Loucy (cell line): ENCODE measurements around the gene SLC27A1.

Source experiments
- CTCF ChIP-seq: fragments of 200-600 bp; sonication (generic); conservative IDR thresholded peaks from 2 replicates; pipeline ENCODE4 v1.5.1; 2014; ENCODE audit warnings: mild to moderate bottlenecking, antibody characterized with exemption, low read length
- EZH2phosphoT487 ChIP-seq: fragments of 200-600 bp; IDR thresholded peaks from 2 replicates; pipeline ENCODE4 v1.6.1; 2018; ENCODE audit warnings: antibody characterized with exemption, mild to moderate bottlenecking, moderate library complexity, borderline replicate concordance

DNA sequence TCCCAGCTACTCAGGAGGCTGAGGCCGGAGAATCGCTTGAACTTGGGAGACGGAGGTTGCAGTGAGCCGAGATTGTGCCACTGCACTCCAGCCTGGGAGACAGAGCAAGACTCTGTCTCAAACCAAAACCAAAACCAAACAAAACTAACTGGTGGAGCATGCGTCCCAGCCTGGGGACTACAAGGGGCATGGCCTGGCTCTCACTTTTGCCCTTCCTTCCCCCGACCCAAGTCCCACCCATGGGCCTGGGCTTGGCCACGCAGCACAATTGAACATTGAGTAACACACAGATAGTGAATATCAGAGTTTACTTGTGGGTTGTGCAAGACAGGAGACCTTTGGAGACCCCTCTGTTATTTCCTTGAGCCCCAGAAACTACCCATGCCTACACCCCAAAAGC lies 35.1 kb upstream of the SLC27A1 start:
- TF ChIP-seq CTCF (no peak), EZH2phosphoT487 (no peak)
